IPS DF 4.7 (cell line): Measurements from ENCODE around the gene DIPK1C.
"Not testable (repeated sequence)": the region's sequence is repeated elsewhere in the genome, so short reads cannot be mapped to it uniquely, and the experiment has no call there.

Experiments
- DNase-seq: peaks from one replicate; pipeline ENCODE4 v3.0.0-alpha.2; 2013; ENCODE audit warnings: low spot score; ENCODE audit errors: extremely low read depth

Gene DIPK1C

DNA sequence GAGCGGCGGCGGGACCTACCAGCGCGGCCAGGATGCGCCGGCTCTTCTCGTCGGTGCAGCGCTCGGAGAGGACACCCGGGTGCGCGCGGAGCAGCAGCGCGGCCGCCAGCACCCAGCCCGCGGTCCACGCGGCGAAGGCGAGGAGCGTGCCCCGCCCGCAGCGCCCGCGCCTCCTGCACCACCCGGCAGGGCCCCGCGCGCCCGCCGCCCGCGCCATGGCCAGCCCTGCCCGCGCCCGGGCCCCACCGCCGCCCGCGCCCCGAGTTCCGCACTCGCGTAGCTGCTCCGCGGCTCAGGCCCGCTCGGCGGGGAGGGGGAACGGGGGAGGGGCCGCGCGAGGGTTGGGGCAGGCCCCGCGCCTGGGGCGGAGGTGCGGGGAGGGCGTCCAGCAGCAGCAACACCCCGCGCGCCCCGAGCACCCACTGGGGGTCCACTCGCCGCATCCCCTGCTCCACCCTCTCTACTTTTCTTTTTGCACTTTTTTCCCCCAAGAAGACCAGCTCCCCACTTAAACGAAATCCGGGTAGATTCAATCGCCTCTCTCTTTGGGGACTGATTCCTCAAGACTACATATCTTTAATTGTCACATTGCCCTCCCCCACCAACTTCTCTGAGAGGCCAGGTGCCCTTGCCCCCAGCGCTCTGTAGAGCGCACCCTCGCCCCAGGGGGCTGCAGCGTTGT, at the start of gene DIPK1C:
Gene DIPK1C, minus strand, starts transcription at position 266 of the 682 bp plus-strand sequence. Its CDS starts 49 bp downstream, at position 217.
- DNase-seq = no peak

DNA sequence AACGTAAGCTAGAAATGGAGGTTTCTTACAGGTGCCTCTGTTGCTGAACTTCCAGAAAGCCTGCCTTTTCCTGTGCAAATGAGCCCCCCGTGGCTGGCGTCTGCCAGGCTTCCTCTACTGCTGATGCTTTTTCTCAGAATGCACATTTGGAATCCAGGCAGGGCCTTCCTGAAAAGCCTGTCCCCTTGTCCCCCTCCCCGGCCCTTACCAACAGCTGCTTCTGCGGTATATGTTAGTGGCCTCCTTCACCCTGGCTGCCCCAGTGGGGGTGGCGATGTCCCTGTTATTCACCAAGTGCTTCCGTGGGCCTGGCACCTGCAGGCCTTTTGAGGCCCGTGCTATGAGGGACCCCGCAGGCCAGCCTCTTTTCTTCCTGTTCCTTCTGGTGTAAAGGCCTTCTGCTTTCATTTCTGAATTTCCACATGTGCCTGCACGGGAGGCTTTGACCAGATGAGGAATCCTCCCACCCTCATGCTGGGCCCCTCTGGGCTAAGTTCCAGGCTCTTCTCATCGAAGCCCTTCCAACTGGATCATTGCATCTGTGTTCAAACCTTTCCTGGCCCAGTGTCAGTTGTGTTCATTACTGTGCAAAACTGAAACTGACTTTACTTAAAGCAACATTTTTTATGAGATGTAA, 49.5 kb upstream of the DIPK1C start:
- DNase-seq = no peak

DNA sequence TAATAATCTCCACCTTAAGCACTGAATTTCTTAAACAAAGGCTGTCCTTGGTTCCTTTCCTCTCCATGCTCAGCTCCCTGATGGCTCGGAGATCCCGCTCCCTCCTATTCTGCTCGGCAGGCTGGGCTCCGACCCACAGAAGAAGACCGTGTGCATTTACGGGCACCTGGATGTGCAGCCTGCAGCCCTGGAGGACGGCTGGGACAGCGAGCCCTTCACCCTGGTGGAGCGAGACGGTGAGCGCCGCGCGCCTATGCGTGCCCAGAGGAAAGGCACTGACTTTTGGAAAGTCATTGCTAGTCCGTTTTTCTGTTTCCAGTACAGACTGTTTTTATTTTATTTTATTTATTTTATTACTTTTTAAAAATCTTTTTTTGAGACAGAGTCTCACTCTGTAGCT, 48.7 kb upstream of the DIPK1C start:
- no peak for DNase-seq

DNA sequence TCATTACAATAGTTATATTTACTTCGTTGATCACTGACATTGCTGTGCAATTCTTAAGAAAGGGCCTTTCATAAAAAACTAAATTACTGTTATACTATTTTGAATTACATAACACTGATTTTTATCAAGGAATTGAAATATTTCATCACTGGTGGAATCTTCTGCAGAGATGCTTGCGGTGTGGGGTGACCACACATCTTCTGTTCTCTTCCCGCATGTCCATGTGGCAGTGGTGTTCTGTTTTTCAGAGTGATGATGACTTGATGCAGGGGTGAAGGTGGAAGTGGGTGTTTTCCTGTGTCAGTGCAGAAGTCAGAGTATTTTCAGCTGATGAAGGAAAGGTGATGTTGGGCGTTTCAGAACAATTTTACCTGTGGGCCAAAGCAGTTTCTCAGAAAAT, 46.0 kb upstream of the DIPK1C start:
- no peak for DNase-seq

DNA sequence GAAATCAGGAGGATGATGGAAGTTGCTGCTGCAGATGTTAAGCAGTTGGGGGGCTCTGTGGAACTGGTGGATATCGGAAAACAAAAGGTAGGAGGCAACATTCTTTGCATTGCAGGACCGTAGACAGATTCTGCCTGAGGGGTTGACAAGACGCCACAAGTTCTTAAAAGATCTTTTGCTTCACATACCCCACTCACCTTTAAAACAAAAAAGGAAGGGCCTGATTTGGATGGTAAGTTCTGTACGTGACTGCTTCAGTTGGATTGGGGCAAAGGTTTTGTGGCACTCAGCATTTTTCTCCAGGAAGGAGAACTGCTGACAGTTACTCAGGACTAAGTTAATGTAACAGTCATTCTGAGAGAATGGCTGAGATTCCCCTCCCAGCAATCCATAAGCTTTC, 44.3 kb upstream of the DIPK1C start:
- no peak for DNase-seq

DNA sequence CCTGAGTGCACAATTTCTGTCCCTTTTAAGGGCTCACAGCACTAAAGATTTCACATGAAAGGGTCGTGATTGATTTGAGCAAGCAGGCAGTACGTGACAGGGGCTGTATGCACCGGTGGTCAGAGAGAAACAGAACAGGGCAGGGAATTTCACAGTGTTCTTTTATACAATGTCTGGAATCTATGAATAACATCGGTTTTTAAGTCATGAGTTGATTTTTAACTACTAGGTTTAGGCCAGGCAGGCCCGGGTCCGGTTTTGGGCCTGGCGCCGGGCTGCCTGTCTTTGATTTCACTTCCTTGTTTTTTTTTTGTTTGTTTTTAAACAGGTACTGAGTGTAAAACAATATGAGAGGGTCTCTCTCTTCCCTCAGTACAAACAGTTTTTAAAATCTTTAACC, 43.7 kb upstream of the DIPK1C start:
- not testable (repeated sequence) for DNase-seq

DNA sequence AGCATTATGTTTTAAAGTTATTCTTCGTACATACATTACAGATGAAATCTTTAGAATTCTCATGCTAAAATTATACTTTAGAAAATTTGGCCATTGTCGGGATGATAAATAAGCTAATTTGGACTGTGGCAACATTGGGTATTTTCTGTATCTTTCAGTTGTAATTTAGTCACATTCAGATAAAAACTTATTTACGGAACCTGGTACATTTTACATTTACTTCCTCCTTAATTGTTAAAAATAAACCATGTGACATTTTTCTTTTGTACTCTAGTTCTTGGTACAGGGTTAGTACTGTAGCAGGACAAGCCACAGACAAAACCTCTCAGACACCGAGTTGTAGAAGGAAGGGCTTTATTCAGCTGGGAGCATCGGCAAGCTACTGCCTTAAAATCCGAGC, 43.3 kb upstream of the DIPK1C start:
- no peak for DNase-seq

DNA sequence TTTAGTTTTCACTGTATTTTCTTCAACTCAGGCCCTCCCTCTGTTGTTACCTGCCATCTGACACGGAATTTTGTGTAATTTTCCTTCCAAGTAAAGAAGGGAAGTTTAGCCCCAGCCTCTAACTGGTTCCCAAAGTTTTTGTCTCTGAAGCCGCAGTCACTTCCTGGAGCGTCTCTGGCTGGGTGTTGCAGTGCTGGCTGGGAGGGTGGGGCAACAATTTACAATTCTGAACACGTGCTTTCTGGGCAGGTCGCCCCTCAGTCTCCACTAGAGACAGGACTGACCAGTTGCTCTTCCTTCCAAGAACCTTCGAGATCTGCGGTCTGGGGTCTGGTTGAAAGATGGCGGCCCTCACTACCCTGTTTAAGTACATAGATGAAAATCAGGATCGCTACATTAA, 42.5 kb upstream of the DIPK1C start:
- DNase-seq = no peak

DNA sequence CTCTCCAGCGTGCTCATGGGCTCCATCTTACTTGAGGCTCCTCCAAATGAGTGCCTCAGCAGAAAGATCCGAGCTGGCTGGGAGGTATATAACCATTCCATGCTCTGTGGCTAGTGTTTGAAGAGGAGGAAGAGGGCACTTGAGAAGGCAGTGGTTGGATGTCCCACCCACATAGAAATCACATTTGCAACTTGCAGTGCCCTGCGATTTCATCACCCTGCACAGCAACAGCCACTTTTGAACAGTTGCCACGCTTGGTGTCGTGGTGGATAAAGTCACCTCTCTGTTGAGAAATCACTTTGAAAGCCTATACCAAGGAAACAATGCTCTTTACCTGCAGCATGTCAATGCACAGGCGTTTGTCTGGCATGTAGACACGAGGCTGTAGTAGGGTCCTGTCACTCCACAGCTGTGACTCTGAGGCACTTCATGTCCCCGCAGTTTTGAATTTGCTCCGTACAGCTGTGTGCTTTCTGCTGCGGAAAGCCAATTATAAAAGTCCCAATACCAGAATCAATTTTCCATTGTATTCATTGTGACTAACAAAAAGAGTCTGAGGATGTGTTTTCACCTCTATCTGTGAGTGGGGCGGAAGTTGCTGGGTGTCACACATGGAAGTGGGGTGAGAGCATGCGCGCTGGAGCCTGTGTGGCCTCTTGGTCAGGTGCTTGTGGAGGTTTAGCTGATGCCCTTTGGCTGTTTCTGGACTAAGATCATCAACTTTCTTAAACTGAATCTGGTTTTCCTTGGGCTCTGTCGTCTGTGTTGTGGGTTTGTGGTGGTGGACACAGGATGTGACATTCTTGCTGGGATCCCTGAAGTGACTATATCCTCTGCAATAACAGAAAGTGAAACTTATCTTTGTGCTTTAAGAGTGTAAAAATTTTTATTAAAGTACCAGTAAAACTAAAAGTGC, 41.9 kb upstream of the DIPK1C start:
- no peak for DNase-seq

DNA sequence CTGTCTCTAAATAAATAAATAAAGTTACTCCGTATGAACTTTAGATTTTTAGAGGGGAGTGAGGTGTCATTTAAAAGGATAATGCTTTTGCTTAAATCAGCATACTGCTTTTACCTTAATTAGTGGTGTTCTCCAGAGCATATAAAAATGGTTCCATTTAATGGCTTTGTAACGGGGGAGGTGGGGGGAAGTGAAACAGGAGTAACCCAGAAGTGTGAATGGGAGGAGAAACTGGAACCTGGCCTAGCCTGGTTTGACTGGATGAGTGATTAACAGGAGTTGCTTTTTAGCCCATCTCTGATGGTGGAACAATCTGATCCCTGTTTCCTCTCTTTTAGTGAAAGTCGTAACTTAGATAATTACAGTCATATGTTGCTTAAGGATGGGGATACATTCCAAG, 40.7 kb upstream of the DIPK1C start:
- no peak for DNase-seq

DNA sequence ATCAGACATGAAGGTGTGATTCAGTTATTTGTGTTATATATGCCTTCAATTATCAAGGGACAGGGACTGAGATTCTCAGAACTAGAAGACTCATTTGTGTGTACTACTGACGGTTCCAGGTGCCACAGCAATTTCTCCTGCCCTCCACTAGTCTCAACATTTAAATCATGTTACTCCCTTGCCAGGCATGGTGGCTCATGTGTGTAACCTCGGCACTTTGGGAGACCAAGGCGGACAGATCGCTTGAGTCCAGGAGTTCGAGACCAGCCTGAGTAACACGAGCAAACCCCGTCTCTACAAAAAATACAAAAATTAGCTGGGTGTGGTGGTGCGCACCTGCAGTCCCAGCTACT, 40.2 kb upstream of the DIPK1C start:
- DNase-seq = no peak

DNA sequence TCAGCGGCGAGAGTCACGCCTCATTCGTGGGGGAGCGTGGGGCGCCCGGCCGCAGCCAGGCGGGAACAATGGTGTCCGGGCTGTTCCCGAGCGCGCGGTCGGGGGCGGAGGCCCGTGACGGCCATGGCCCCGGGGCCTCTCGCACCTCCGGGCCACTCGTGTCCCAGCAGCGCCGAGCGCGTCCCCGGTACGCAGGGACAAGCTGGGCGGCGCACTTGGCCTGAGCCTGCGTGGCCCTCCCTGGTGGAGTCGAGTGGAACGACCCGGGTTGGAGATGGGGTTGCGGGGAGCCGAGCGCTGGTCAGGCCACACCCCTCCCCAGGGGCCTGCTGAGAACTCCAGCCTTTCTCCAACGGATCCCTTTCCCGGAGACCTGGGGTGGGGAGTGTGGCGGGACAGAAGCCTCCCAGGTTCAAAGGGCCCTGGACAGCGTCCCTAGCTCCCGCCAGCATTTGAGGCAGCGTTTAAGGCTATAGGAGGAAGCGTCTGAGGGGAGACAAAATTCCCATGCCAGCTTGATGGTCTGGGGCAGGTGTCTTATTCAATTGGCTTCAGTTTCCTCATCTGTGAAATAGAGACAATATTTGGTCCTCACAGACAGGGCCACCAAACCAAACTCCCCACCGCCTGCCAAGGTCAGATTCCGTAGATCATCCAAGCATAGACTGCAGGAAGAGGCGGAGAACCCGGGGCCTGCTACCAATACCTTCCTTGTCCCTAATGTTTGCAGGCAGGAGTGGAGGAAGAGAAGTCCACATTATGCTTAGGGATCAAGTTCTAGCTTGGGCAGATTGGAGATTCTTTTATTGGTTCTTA, 39.6 kb upstream of the DIPK1C start:
- DNase-seq = no peak

DNA sequence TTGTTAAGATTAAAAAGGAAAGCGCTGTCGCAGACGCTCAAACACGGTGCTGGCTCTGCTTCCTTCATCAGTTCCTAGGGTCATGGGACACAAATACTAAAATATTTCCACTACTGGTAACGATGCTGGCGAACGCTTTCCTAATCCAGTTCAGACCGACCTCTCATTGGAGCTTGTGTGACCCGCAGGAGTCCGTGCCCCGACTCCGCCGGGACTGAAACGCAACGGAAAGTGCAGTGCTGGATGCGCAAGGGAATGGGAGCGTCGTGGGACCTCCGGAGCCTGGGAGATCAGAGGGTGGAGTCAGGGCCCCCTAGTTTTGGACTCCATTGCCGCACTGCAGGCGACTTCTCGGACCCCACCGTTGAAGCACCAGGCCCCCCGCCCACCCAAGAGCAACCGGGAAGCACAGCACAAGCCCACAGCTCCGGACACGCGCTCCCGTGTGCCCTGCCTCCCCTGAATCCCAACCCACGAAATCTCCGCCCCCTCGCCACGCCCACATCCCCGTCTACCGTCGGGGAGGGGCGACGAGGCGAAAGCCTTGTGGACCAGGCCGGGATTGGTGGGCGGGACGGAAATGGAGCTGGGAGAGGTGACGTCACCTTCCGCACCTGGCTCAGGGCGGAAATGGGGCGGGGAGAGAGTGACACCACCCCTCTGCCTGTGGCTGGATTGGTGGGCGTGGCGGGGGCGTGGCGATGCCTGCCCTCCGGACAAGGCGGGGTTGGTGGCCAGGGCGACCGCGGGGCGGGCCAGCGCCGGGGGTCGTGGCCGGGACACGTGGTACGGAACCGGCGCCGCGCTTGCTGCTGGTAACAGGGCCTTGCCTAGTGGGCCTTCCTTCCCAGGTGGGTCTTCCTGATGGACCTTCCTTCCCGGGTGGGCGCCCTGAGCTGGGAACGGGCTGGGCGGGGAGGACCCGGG, 38.7 kb upstream of the DIPK1C start, which contains the start of gene CNDP2:
Gene CNDP2, plus strand, starts transcription at position 783 of the 927 bp plus-strand sequence. CDS start 3,611 bp downstream, outside the sequence.
- no peak for DNase-seq

DNA sequence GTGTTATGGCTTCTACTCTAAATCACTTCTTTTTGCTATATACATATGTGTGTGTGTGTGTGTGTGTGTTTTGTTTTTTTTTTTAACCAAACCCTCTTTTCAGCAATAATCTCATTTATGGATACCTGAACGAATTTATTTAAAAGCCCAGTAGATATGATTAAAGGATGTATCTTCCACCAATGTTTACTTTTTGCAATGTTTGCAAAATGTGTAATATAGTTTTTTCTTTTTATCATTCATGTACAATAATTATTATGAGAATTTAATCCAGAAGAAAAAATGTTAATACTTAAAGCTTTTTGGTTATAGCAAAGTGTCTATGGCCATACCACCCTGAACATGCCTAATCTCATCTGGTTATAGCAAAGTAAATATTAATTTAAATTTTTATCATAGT, 37.4 kb upstream of the DIPK1C start:
- no peak for DNase-seq

DNA sequence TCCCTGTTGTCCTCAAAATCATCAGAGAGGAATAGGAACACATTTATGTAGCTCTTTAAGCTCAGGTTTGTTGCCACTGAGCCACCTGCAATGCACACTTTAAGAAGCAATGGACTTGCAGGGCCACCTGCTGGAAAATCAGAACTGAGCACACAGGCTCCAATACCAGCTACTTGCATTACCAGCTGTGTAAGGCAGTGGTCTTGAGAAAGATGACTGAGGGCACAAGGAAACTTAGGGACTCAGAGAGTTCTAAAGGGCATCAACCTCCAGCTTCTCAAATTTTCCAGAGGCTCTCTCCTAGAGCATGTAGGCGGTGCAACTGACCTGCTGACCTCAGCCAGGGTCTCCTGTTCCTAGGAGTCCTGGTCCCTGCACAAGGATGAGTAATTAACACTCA, 36.6 kb upstream of the DIPK1C start:
- DNase-seq = no peak

DNA sequence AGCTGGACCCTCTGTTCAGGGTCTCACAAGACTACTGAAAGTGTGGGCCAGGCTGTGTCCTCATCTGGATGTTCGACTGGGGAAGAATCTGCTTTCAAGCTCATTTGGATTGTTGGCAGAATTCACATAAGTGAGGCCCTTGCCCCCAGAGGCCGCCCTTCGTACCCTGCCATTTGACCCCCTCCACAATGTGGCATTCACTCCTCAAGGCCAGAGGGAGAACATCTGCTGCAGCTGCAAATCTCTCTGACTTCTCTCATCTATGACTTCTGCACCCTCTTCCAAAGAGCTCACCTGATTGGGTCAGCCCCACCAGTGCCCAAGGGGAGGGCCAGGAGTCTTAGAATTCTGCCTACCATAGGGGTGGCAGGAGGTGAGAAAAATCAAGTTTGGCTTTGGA, 35.2 kb upstream of the DIPK1C start:
- DNase-seq = no peak

DNA sequence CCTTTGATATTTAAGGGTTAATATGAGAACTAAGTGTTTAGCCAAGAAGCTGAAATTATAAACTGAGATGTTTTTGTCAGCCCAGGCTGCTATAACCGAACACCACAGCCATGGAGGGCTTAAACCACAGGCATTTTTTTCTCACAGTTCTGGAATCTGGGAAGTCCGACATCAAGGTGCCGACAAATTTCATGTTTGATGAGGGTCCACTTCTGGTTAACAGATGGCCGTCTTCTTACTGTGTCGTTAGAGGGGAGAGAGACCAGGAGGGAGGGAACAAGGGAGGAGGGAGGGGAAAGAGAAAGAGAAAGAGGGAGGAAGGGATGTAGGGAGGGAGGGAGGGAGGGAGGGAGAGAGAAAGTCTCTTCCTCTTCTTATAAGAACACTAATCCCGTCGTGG, 32.6 kb upstream of the DIPK1C start:
- DNase-seq = no peak

DNA sequence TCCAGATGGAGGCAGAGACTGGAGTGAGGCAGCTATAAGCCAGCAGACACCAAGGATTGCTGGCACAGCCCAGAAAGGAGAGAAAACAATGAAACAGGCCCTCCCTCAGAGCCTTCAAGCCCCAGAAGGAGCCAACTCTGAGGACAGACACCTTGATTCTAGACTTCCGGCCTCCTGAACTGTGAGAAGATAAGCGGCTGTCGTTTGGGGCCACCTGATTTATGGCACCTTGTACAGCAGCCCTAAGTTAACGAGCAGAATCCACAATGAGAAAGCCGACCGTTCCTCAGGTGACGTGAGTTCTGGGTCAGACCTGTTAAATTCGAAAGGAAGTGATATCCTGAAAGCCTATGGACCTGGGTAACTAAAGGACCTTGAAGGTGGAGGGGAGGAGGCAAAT, 31.8 kb upstream of the DIPK1C start:
- DNase-seq = no peak

DNA sequence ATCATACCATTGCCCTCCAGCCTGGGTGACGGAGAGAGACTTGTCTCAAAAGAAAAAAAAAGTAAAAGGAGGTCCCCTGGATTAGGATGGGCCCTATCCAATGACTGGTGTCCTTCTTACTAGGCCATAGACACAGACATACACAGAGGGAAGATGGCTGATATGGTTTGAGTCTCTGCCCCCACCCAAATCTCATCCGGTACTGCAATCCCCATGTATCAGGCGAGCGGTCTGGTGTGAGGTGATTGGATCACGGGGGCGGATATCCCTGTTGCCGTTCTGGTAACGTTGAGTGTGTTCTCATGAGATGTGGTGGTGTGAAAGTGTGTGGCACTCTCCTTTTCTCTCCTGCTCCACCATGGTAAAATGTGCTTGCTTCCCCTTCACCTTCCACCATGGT, 31.2 kb upstream of the DIPK1C start:
- no peak for DNase-seq

DNA sequence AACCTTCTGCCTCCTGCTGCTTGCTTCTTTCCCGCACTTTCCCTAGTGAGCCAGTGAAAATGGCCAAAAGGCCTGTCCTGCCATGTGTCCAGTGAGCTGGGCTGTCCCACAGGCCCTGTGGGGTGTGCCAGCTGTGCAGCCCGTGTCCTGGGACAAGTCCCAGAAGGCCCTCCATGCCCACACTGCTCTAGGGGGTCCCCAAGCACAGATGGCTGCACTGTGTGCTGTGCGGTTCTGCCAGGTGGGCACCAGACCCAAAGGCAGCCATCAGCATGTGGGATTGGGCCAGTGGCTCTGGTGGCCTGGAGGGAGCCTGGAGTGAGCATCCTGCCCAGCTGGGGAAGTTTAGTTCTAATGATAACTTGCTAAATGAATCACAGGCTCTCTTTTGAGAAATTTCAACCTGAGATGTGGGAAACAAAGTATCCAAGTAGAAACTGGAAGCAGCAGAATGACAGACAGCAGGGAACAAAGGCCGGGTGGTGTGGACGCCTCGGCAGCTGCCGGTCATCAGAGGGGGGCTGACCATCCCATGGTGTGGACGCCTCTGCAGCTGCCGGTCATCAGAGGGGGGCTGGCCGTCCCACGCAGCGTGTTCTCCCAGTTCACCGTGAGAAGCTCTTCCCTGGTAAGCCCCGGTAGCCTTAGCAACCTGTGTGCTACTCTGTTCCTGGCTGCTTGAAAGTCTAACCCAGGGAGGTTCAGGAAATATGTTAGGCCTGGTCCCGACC, 29.2 kb upstream of the DIPK1C start:
- no peak for DNase-seq
